GM12878 (cell line): Measurements from ENCODE around the gene TLR10. TPM values are rescaled to one million over a fixed set of nuclear protein-coding genes. Genes with fewer than 3 reads are reported as not detected.

Experiments
- ATAC-seq: fragments of 200-7000 bp; cut with Tn5 transposase; 3 replicates; pipeline ENCODE4 v1.9.1; 2020; ENCODE audit warnings: mild to moderate bottlenecking, moderate library complexity
- BruUV-seq: library from RNA; stranded (reverse); fragments of 400-500 nt; replicated peaks from 2 replicates; lab custom pipeline; 2021; lab: Mats Ljungman, UMichigan
- CTCF ChIA-PET: fragments of 300-600 bp; sonication (Branson Sonifier 250); formaldehyde crosslinking; extraction: SDS; loops from one replicate; lab custom pipeline; 2021; ENCODE audit warnings: inconsistent platforms; lab: Yijun Ruan, JAX
- POLR2A ChIA-PET: fragments of 350-600 bp; formaldehyde crosslinking; extraction: SDS; loops from one replicate; lab custom pipeline; 2021; ENCODE audit warnings: inconsistent platforms; lab: Charles Lee
- RAD21 ChIA-PET: fragments of 300-600 bp; sonication (Branson Sonifier 250); formaldehyde crosslinking; loops from one replicate; lab custom pipeline; 2023; ENCODE audit warnings: antibody characterized with exemption; ENCODE audit not compliant: unreplicated experiment; lab: Charles Lee
- SMC1A ChIA-PET: fragments of 300-600 bp; sonication (Branson Sonifier 250); formaldehyde crosslinking; loops from one replicate; lab custom pipeline; 2023; ENCODE audit not compliant: unreplicated experiment, uncharacterized antibody; lab: Charles Lee
- DNase-seq: peaks from one replicate; pipeline ENCODE4 v3.0.0-alpha.2; 2011; ENCODE audit warnings: low read depth, low spot score
- FAIRE-seq: peaks from 3 replicates; lab custom pipeline; 2011; peaks lifted over from hg19 to GRCh38; lab: Jason Lieb, UNC
- H2AFZ ChIP-seq: 2 replicates; pipeline ENCODE4 v1.6.0; 2011; ENCODE audit warnings: low read depth, low read length, control low read depth; ENCODE audit not compliant: control insufficient read depth
- H3K27ac ChIP-seq: 2 replicates; pipeline ENCODE4 v1.5.1; 2011; ENCODE audit warnings: control low read depth; ENCODE audit not compliant: control insufficient read depth, insufficient read depth
- H3K27me3 ChIP-seq, 2 experiments: replicated peaks in 1 of 2; 2 replicates each; pipeline versions ENCODE4 v1.6.0 to v1.6.1; 2011; ENCODE audit warnings: low read length in 1 of 2; ENCODE audit not compliant: control insufficient read depth in 2 of 2, insufficient read depth in 2 of 2
- H3K36me3 ChIP-seq, 2 experiments: 2 replicates each; pipeline ENCODE4 v1.5.1; 2011; ENCODE audit warnings: low read length in 1 of 2; ENCODE audit not compliant: control insufficient read depth in 2 of 2, insufficient read depth in 2 of 2
- H3K4me1 ChIP-seq: 2 replicates; pipeline ENCODE4 v1.6.1; 2011; ENCODE audit warnings: mild to moderate bottlenecking, low read length, moderate library complexity, mixed read lengths; ENCODE audit not compliant: control insufficient read depth, insufficient read depth
- H3K4me2 ChIP-seq: 2 replicates; pipeline ENCODE4 v1.6.0; 2011; ENCODE audit warnings: control low read depth; ENCODE audit not compliant: control insufficient read depth, insufficient read depth
- H3K4me3 ChIP-seq: fragments of 200-600 bp; sonication (generic); 2 replicates; pipeline ENCODE4 v1.5.1; 2016
- H3K79me2 ChIP-seq: 2 replicates; pipeline ENCODE4 v1.6.0; 2011; ENCODE audit warnings: low read length; ENCODE audit not compliant: control insufficient read depth, insufficient read depth
- H3K9ac ChIP-seq: 2 replicates; pipeline ENCODE4 v1.8.0; 2011; ENCODE audit warnings: low read length, control low read depth, mixed read lengths; ENCODE audit not compliant: control insufficient read depth, insufficient read depth
- H3K9me3 ChIP-seq: replicated peaks from 3 replicates; pipeline ENCODE4 v1.5.1; 2011; ENCODE audit warnings: mild to moderate bottlenecking, low read length; ENCODE audit not compliant: control insufficient read depth, insufficient read depth
- H4K20me1 ChIP-seq: 2 replicates; pipeline ENCODE4 v1.6.0; 2011; ENCODE audit not compliant: control insufficient read depth, insufficient read depth
- BHLHE40 ChIP-seq, 2 experiments: fragments of 450-650 bp in 1 of 2; IDR thresholded peaks; 2 replicates each; pipeline ENCODE4 v1.6.1; 2011 to 2017; ENCODE audit warnings: low read depth in 2 of 2, borderline replicate concordance in 1 of 2, improper control_type of control experiment in 1 of 2, low read length in 1 of 2, mild to moderate bottlenecking in 1 of 2
- KDM1A ChIP-seq: fragments of 200-600 bp; sonication (generic); IDR thresholded peaks from 2 replicates; pipeline ENCODE4 v1.6.1; 2016; ENCODE audit warnings: borderline replicate concordance
- LARP7 ChIP-seq: fragments of 450-650 bp; IDR thresholded peaks from 2 replicates; pipeline ENCODE4 v1.6.1; 2017; ENCODE audit warnings: mild to moderate bottlenecking
- NBN ChIP-seq: fragments of 450-650 bp; IDR thresholded peaks from 2 replicates; pipeline ENCODE4 v1.6.1; 2016
- NR2F1 ChIP-seq: fragments of 450-650 bp; conservative IDR thresholded peaks from 2 replicates; pipeline ENCODE4 v1.6.1; 2017; ENCODE audit warnings: mild to moderate bottlenecking
- RB1 ChIP-seq: fragments of 450-650 bp; formaldehyde crosslinking; IDR thresholded peaks from 2 replicates; pipeline ENCODE4 v1.6.1; 2017; ENCODE audit warnings: mild to moderate bottlenecking, borderline replicate concordance
- SMC3 ChIP-seq: IDR thresholded peaks from 2 replicates; pipeline ENCODE4 v1.6.1; 2011; ENCODE audit warnings: low read length, improper control_type of control experiment, borderline replicate concordance
- STAT3 ChIP-seq: IDR thresholded peaks from 2 replicates; pipeline ENCODE4 v1.6.1; 2011; ENCODE audit warnings: low read depth, low read length, improper control_type of control experiment
- WGBS: methylation state at CpG from one replicate; pipeline ENCODE4 v1.1.6; 2016; ENCODE audit warnings: low lambda C conversion rate; ENCODE audit not compliant: insufficient replicate concordance, insufficient coverage; ENCODE audit errors: missing lambda C conversion rate; 5-methylcytosine and 5-hydroxymethylcytosine counted together
- in situ Hi-C: fragments of 300-500 bp; cut with MboI; formaldehyde crosslinking; loops from 9 replicates; pipeline ENCODE4 v1.14.3; 2018; ENCODE audit warnings: mixed read lengths
- intact Hi-C: fragments of 100-400 bp; cut with micrococcal nuclease; formaldehyde crosslinking; loops from one replicate; pipeline ENCODE4 v1.14.2; 2022; ENCODE audit not compliant: unreplicated experiment
- polyA plus RNA-seq, 11 experiments: library from polyadenylated mRNA; depleted of rRNA in 4 of 11; unstranded in 6 of 11; stranded (reverse) in 5 of 11; fragments of >200 nt; fragmentation: Nextera tagmentation in 4 of 11; fragmentation: Illumina TruSeq in 1 of 11; extraction: Ambion mirVana in 4 of 11; extraction: Trizol in 1 of 11; gene quantifications; 1 replicate in 1 of 11; 2 replicates in 10 of 11; pipeline versions ENCODE4 v1.2.1 to v1.2.3, GENCODE V29; 2011 to 2016; ENCODE audit warnings: inconsistent platforms in 2 of 11, missing spikeins in 2 of 11, low read depth in 1 of 11
- total RNA-seq, 4 experiments: library from RNA; depleted of rRNA in 3 of 4; stranded (reverse); fragments of >200 nt in 3 of 4; fragmentation: Illumina TruSeq in 1 of 4; extraction: Trizol in 1 of 4; gene quantifications; 2 replicates each; pipeline versions ENCODE4 v1.2.1 to v1.2.3, GENCODE V29; 2013 to 2021
- TF ChIP-seq, protein P1 (sequence below): fragments of 450-650 bp; IDR thresholded peaks from 2 replicates; pipeline ENCODE4 v1.6.1; 2017; ENCODE audit warnings: mild to moderate bottlenecking, moderate library complexity
- TF ChIP-seq, protein P2 (sequence below), 3 experiments: IDR thresholded peaks in 2 of 3; conservative IDR thresholded peaks in 1 of 3; 2 replicates each; pipeline ENCODE4 v1.5.1; 2011; ENCODE audit warnings: low read depth in 3 of 3, low read length in 3 of 3, mild to moderate bottlenecking in 3 of 3, control low read depth in 2 of 3, moderate library complexity in 2 of 3, inconsistent platforms in 1 of 3, mixed read lengths in 1 of 3; ENCODE audit not compliant: control insufficient read depth in 2 of 3, insufficient read depth in 1 of 3; ENCODE audit errors: extremely low read depth in 1 of 3

The TLR10 gene
- total and polyA plus RNA-seq, 10 of the 15 experiments (the other 5 are each of a cell fraction or from before 2014, with no cell fraction given) = 31.5 to 149 (median 64.9) TPM

DNA sequence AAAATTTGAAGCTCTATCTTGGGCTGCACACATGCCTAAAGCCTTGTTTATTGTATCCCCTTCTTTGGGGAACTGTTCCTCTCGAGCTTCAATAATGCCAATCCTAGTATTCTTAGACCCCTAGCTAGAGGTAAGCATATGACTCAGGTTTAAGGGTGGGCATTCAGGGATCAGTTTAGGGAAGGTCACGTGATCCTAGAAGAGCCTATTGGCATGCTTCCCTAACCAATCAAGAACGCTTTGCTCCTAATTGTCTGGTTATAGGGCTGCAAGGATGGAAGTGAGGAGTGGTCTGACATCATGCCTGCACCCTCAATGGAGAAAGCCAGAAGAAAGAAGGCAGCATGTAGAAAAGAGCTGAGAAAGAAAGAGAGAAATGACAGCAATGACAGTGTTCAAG lies 46.9 kb downstream of the TLR10 start:
- BruUV-seq = no TSS peak
- TF ChIP-seq NBN = no peak
- TF ChIP-seq STAT3 = no peak
- no peak for TF ChIP-seq SMC3
- no peak overlapping the region for H3K4me2 ChIP-seq
- in situ Hi-C loops (no loop called here), intact Hi-C loops (no loop called here)
- H3K79me2 ChIP-seq = no peaks in the 10 kb centered on the region
- H3K36me3 ChIP-seq = no peaks in the 10 kb centered on the region
- CTCF ChIA-PET = interaction anchor here (0.7 to 2.6 kb wide), 7 partner anchors 37 to 416 kb away, joined by 3 to 9 read pairs (median 3); partner anchors contain the start of gene TLR10
- SMC1A ChIA-PET = interaction anchor here (1.2 to 2.6 kb wide), 6 partner anchors 11 to 561 kb away, joined by 3 to 11 read pairs (median 4); partner anchors contain the start of gene TLR10
- no peak overlapping the region for H3K4me3 ChIP-seq
- no peak for DNase-seq
- no peak for FAIRE-seq
- RAD21 ChIA-PET = interaction anchor here (0.6 to 1.4 kb wide), 4 partner anchors 9 to 561 kb away, joined by 3 to 5 read pairs (median 4); no protein-coding TSS in a partner anchor
- H3K4me1 ChIP-seq = peaks cover 6% of the 10 kb centered on the region
- no peak overlapping the region for H3K27ac ChIP-seq
- H3K27me3 ChIP-seq = no peaks in the 10 kb centered on the region; a peak in 1 of 4 replicates
- no peak overlapping the region for H2AFZ ChIP-seq
- WGBS = 82% methylated on average over 3 of the region's 3 CpGs
- peaks cover 6% of the 10 kb centered on the region; the same call in 2 of the 3 replicates for H3K9me3 ChIP-seq
- no peak overlapping the region for H3K9ac ChIP-seq
- no peak for ATAC-seq
- POLR2A ChIA-PET = interaction anchor here (0.5 to 1.0 kb wide), 2 partner anchors 23 to 145 kb away, joined by 3 to 4 read pairs; no protein-coding TSS in a partner anchor
- no peaks in the 10 kb centered on the region for H4K20me1 ChIP-seq

DNA sequence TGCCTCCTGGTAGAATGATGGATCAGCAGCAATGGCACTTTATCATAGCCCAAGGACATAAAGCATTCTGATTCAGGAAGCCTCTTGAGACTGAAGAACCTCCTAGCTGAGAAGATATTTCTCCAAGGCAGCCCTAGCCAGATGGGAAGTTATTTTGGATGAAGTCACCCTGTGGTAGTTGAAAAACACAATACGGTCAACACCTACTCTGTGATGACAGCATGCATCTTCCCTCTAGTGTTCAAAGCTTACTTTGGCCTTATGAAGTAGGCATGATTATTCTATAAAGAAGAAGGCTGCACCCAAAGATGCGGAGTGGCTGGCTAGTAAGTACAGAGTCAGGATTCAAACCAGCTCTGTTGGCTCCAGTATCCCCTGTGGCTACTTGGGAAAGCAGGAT lies 47.9 kb downstream of the TLR10 start:
- DNase-seq (no peak), ATAC-seq (no peak), FAIRE-seq (no peak)
- no TSS peak for BruUV-seq
- RAD21 ChIA-PET = interaction anchor here (1.0 to 1.4 kb wide), 3 partner anchors 47 to 555 kb away, joined by 3 to 4 read pairs (median 4); no protein-coding TSS in a partner anchor
- Histone ChIP-seq H3K4me3 (no peak overlapping the region), H3K36me3 (no peaks in the 10 kb centered on the region), H3K79me2 (no peaks in the 10 kb centered on the region), H3K4me1 (peaks cover 16% of the 10 kb centered on the region), H3K27ac (no peak overlapping the region), H3K9ac (no peak overlapping the region), H3K9me3 (peaks cover 6% of the 10 kb centered on the region; the same call in 2 of the 3 replicates), H2AFZ (no peak overlapping the region), H3K4me2 (no peak overlapping the region), H4K20me1 (no peaks in the 10 kb centered on the region), H3K27me3 (no peaks in the 10 kb centered on the region; a peak in 1 of 4 replicates)
- SMC1A ChIA-PET = interaction anchor here (1.0 to 2.6 kb wide), 6 partner anchors 8 to 556 kb away, joined by 4 to 11 read pairs (median 4); partner anchors contain the start of gene TLR10
- POLR2A ChIA-PET = no interaction called here
- CTCF ChIA-PET = interaction anchor here (0.7 to 2.6 kb wide), 8 partner anchors 24 to 666 kb away, joined by 3 to 9 read pairs (median 4); partner anchors contain the start of gene TLR10
- intact Hi-C loops (loop anchor here (5.0 kb wide), 2 partner anchors 233 to 658 kb away; no protein-coding TSS in a partner anchor), in situ Hi-C loops (loop anchor here (5.0 kb wide), 2 partner anchors 553 to 663 kb away; no protein-coding TSS in a partner anchor)
- 100% methylated on average over 2 of the region's 2 CpGs for WGBS
- TF ChIP-seq NR2F1 (no peak), KDM1A (no peak), LARP7 (no peak), RB1 (no peak), BHLHE40 (IDR thresholded peaks at IDR 0.05; ENCODE audit: borderline replicate concordance in 1 of 2, low read depth in 2 of 2, low read length in 1 of 2) (no peak)
- TF ChIP-seq, protein P1, sequence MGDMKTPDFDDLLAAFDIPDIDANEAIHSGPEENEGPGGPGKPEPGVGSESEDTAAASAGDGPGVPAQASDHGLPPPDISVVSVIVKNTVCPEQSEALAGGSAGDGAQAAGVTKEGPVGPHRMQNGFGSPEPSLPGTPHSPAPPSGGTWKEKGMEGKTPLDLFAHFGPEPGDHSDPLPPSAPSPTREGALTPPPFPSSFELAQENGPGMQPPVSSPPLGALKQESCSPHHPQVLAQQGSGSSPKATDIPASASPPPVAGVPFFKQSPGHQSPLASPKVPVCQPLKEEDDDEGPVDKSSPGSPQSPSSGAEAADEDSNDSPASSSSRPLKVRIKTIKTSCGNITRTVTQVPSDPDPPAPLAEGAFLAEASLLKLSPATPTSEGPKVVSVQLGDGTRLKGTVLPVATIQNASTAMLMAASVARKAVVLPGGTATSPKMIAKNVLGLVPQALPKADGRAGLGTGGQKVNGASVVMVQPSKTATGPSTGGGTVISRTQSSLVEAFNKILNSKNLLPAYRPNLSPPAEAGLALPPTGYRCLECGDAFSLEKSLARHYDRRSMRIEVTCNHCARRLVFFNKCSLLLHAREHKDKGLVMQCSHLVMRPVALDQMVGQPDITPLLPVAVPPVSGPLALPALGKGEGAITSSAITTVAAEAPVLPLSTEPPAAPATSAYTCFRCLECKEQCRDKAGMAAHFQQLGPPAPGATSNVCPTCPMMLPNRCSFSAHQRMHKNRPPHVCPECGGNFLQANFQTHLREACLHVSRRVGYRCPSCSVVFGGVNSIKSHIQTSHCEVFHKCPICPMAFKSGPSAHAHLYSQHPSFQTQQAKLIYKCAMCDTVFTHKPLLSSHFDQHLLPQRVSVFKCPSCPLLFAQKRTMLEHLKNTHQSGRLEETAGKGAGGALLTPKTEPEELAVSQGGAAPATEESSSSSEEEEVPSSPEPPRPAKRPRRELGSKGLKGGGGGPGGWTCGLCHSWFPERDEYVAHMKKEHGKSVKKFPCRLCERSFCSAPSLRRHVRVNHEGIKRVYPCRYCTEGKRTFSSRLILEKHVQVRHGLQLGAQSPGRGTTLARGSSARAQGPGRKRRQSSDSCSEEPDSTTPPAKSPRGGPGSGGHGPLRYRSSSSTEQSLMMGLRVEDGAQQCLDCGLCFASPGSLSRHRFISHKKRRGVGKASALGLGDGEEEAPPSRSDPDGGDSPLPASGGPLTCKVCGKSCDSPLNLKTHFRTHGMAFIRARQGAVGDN = no peak
- TF ChIP-seq, protein P2, sequence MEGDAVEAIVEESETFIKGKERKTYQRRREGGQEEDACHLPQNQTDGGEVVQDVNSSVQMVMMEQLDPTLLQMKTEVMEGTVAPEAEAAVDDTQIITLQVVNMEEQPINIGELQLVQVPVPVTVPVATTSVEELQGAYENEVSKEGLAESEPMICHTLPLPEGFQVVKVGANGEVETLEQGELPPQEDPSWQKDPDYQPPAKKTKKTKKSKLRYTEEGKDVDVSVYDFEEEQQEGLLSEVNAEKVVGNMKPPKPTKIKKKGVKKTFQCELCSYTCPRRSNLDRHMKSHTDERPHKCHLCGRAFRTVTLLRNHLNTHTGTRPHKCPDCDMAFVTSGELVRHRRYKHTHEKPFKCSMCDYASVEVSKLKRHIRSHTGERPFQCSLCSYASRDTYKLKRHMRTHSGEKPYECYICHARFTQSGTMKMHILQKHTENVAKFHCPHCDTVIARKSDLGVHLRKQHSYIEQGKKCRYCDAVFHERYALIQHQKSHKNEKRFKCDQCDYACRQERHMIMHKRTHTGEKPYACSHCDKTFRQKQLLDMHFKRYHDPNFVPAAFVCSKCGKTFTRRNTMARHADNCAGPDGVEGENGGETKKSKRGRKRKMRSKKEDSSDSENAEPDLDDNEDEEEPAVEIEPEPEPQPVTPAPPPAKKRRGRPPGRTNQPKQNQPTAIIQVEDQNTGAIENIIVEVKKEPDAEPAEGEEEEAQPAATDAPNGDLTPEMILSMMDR (IDR thresholded peaks at IDR 0.05 in 2 of 3, conservative IDR thresholded peaks at IDR 0.05 in 1 of 3; ENCODE audit: control insufficient read depth in 2 of 3, extremely low read depth in 1 of 3, insufficient read depth in 1 of 3, low read depth in 3 of 3, low read length in 3 of 3) = no peak
